NCI-H748 (cell line): Measurements from ENCODE around the gene CFAP73.
"Not testable (repeated sequence)": the region's sequence is repeated elsewhere in the genome, so short reads cannot be mapped to it uniquely, and the experiment has no call there.

Experiments
- DNase-seq: peaks from one replicate; lab custom pipeline; 2025; ENCODE audit not compliant: unreplicated experiment; lab: John Stamatoyannopoulos, UW

Gene CFAP73

DNA sequence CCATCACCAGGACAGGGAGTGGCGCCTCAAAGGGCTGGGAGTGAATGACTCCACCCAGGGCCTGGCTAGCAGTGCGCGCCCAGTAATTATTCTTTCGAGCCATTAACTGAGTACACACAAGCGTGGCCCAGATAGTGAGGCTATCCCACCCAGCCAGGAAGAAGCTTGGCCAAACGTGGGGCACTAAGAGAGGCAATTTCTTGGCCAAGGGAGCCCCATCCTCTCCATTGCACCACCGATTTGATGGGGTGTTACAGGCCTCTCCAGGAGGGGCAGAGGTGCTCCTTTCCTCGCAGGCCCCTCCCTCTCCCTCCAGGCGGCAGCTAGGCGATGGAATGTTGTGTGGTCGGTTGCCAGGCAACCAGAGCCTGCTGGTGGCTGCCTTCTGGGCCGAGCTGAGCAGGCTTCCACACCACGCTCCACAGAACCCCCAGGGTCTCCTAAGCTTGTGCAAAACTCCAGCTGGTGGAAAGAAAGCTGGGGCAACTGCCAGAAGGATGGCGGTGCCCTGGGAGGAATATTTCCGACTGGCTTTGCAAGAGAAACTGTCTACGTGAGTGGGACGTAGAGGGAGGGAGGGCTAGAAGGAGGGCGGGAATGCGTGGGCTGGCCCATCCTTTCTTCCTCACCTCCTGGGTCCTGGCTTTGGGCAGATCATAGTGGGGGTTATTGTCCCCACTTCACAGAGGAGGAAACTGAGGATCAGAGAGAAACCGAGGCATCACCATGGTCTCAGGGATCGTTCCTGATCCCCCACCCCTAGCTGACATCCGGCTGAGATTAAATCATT is at the start of gene CFAP73:
Gene CFAP73 (plus strand): TSS at position 364 of the 790 bp plus-strand sequence. CDS start 134 bp downstream, at position 498.
- DNase-seq, result peak; percentile 90

GRCh38 chr12:113099764-113100163 is 49.8 kb upstream of the CFAP73 start:
- DNase-seq, result no peak

GRCh38 chr12:113101751-113102150 is 47.8 kb upstream of the CFAP73 start:
- DNase-seq, result no peak

DNA sequence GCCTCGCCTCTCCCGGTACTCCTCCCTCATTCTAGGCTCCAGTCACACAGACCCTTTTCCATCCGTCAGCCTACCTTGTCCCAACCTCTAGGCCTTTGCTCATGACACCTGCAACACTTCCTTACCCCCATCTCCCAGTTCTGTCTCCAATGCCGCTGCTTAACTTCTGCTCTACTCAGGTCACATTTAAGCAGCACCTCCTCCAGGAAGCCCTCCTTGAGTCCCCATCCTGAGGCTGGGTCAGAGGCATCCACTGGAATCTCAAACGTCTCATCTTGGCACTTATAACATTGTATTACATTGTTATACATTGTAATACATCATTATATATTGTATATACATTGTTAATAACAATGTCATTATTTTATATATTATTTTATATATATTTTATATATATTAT is 46.7 kb upstream of the CFAP73 start:
- no peak for DNase-seq

DNA sequence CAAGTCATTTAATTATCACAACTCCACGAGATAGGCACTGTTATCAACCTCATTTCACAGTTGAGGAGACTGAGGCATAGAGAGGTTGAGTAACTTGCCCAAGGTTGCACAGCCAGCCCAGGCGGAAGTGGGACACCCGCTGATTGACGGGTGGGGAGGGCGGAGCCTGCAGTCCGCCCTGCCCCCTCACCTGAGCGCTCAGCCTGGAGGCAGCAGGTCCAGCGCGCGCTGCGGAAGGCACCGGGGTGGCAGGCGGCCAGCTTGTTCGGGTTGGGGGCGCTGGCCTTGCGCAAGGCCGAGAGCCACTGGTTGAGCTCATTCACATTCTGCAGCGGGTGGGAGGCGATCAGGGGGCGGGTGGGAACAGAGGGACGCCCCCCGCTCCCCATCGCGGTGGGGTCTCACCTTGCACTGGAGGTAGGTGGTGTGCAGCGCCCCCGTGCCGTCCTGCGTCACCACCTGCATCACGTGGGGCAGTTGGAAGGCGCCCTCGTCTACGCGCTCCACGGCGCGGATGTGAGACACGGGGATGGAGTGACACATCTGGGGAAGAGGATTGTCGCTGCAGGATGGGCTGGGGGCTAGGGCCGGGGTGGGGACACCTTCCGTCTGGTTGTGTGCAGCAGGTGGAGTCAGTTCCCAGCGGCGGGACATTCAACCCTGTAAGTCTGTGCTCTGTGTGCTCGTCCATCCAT is 45.6 kb upstream of the CFAP73 start:
- DNase-seq, result no peak

DNA sequence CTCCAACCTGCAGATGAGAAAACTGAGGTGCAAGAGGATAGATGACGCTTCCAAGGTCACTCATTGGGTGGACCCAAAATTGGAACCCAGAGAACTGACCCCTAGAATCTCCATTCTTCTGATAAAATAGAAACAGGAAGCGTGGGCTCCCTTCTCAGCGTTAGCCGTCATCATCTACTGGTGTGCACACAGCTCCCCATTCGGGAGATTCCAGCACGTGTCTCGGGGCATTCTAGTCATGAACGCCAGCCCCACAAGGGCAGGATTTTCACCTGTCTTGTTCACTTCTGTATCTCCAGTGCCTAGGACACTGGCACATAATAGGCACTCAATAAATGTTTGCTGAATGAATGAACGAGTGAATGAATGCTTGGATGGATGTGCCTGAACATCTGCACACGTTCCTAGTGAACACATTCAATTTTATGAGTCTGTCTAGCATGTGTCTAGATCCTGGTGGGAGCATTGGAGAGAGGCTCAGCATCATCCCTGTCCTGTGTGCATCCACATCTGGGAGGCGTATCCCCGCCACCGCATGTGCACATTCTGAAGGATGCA is 44.5 kb upstream of the CFAP73 start:
- DNase-seq, result no peak

DNA sequence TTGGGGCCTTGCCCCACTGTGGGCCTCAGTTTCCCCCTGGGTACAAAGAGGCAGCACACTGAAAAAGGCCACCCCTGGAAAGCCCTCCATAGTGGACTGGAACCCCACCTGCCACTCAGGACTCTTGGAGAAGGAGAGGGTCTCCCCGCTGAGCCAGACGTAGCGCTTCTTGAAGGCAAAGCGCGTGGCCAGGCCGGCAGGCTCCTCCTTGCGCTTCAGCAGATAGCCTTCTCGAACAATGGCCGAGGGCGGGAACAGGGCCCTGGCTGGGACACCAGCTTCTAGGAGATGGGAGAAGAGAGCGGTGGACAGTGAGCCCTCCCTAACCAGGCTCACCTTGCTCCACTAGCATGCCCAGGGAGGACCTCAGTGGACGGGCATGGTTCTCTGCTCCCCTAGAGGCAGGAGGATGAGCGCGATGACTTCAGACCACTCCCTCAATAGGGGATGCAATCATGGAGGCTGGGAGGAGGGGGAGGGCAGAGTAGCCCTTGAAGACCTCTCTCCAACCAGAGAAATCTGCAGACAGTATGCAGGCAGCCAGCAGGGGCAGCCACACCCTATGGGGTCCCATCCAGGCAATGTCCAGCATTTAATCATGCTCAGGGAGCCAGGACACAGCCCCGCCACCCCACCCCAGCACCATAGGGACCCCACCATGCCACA is 43.8 kb upstream of the CFAP73 start:
- DNase-seq, result no peak

DNA sequence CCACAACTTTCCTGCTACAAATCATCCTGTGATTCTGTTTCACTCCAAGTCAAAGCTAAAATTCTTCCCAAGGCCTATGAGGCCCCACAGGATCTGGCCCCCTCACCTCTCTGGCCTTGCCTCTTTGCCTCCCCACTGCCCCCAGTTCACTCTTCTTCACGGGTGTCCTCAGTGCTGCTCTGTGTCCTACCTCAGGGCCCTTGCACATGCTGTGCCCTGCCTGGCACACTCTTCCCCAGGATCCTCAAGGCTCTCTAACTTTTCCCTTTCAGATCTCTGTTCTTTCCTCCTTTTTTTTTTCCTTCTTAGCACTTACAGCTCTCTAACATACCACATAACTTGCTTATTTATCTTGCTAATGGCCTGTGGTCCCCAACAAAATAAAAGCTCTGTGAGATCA is 43.2 kb upstream of the CFAP73 start:
- no peak for DNase-seq

DNA sequence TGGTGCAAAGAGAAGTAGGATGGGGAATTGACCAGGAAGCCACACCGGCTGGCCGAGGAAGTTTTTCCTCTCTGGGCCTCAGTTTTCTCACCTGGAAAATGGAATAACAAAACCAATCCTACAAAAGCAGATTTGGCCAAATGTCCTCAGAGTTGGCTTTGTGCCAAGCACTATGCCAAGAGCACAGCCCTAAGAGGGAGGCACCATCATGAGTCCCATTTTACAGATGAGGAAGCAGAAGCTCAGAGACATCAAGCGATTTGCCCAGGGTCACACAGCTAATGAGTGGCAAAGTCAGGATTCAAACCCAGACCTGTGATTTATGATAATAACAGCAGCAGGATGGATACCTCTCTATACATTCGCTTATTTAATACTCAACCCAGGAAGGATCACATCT is 41.2 kb upstream of the CFAP73 start:
- no peak for DNase-seq

DNA sequence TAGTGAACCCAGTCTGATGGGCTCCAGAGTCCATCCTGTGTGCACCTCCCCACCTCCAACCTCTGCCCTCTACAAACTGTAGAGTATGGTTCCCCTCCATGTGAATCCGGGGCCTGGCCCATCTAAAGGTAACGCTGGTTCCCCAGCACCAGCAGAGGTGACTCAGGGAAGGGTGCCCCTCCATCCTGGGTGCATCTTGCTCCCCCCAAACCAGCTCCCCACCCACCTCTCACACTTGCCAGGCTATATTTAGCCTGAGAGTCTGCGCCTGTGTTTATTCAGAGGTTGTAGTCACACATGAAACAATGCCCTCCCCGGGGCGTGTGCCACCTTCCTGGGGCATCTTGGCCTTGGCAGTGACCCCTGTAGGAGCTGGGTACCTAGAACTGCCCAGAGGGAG is 40.2 kb upstream of the CFAP73 start:
- no peak for DNase-seq

GRCh38 chr12:113109872-113110599 is 39.5 kb upstream of the CFAP73 start:
- DNase-seq, result no peak

- DNase-seq, result no peak
Observed at GRCh38 chr12:113111247-113111646, 38.3 kb upstream of the CFAP73 start.

- no peak for DNase-seq
Observed at GRCh38 chr12:113112043-113112899, 37.3 kb upstream of the CFAP73 start.

- DNase-seq, result no peak
Observed at GRCh38 chr12:113113397-113113796, 36.1 kb upstream of the CFAP73 start.

DNA sequence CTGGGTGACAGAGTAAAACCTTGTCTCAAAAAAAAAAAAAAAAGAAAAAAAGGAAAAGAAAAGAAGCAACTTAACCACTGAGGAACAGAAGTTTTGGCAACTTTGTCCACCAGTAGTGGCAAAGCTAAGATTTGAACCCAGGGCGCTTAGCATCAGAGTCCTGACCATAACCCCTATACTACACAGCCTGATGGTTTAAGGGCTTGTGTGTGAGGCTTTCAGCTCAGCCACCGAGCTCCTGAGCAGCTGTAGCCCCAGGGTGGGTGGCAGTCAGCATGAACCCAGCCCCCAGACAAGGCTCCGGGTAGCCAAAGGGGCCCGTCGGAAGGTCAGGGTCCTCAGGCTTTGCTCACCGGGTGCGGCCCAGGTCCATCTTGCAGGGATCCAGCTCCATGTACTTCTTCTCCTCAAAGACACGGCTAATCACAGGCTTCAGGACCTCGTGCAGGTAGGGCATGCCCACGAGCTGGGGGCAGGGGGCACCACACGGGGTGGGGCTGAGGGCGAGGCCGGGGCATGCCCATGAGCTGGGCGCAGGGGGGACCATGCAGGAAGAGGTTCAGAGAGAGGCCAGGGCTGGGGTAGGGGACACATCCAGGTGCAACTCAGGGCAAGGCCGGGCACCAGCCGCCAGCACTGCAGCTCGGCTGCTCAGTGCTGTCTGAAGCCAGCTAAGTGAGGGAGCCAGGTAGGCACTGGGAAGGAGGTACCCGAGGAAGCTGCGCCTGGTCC is 34.9 kb upstream of the CFAP73 start:
- no peak for DNase-seq

GRCh38 chr12:113115455-113116126 is 33.9 kb upstream of the CFAP73 start:
- no peak for DNase-seq

DNA sequence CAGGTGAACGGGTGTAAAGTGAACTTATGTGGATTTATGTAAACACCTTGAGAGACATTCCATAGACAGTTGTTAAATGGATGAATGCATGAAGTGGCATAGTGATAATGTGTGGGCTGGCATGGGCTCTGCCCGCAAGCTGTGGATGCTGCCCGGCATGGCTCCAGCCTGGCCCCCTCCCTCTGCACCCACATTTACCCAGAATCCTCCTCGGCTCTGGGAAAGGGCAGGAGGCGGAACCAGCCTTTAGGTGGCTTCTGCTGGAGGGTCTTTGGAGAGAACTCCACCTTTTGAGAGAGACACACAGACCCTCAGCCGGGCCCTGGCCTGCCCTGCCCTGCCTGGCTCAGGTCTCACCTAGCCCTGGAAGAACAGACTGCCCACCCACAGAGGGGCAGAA is 32.6 kb upstream of the CFAP73 start:
- DNase-seq, result no peak

DNA sequence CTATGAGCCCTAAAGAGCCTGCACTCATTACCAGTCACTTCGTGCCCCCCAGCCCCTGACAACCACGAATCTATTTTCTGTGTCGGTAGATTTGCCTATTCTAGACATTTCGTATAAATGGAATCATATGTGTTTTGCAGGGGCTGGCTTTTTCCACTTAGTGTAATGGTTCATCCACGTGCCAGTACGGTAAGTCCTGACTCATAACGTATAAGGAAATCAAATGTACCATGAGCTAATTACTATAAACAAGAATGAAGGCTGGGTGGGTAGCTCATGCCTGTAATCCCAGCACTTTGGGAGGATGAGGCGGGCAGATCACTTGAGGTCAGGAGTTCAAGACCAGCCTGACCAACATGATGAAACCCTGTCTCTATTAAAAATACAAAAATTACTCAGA is 31.8 kb upstream of the CFAP73 start:
- not testable (repeated sequence) for DNase-seq

DNA sequence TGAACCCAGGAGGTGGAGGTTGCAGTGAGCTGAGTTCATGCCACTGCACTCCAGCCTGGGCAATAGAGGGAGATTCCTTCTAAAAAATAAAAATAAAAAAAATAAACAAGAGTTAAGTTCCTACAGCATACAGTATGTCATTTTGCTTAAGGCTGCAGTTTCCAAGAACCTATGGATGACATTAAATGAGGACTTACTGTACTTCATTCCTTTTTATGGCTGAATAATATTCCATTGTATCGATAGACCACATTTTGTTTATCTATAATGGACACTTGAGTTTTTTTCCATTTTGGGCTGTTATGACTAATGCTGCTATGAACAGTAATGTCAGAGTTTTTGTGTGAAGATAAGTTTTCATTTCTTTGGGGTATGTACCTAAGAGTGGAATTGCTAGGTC is 31.4 kb upstream of the CFAP73 start:
- no peak for DNase-seq
